H9 (cell line): Measurements from ENCODE around the gene BTN3A1. TPM values are rescaled to one million over a fixed set of nuclear protein-coding genes. Genes with fewer than 3 reads are reported as not detected.

Experiments
- DNase-seq: peaks from one replicate; pipeline ENCODE4 v3.0.0-alpha.2; 2017
- H2AFZ ChIP-seq: one replicate; pipeline ENCODE4 v1.6.1; 2013; ENCODE audit warnings: mild to moderate bottlenecking, low read length, control low read depth, moderate library complexity
- H2AK5ac ChIP-seq: 2 replicates; pipeline ENCODE4 v1.6.1; 2013; ENCODE audit warnings: low read length, control low read depth, mixed read lengths; ENCODE audit not compliant: insufficient read length
- H2BK120ac ChIP-seq: one replicate; pipeline ENCODE4 v1.6.1; 2013; ENCODE audit warnings: low read depth, mild to moderate bottlenecking, low read length, control low read depth, inconsistent platforms; ENCODE audit not compliant: poor library complexity, severe bottlenecking
- H2BK12ac ChIP-seq: 2 replicates; pipeline ENCODE4 v1.6.1; 2013; ENCODE audit warnings: low read length, control low read depth, mixed read lengths, low read depth; ENCODE audit not compliant: insufficient read length
- H2BK15ac ChIP-seq: 2 replicates; pipeline ENCODE4 v1.6.1; 2013; ENCODE audit warnings: low read depth, low read length, control low read depth
- H2BK20ac ChIP-seq: one replicate; pipeline ENCODE4 v1.6.1; 2013; ENCODE audit warnings: low read depth, mild to moderate bottlenecking, low read length, control low read depth, inconsistent platforms; ENCODE audit not compliant: poor library complexity, severe bottlenecking
- H2BK5ac ChIP-seq: 2 replicates; pipeline ENCODE4 v1.6.1; 2013; ENCODE audit warnings: low read length, control low read depth, mixed read lengths; ENCODE audit not compliant: insufficient read length
- H3K14ac ChIP-seq: 2 replicates; pipeline ENCODE4 v1.6.1; 2013; ENCODE audit warnings: low read length, control low read depth; ENCODE audit not compliant: insufficient read depth
- H3K18ac ChIP-seq: 2 replicates; pipeline ENCODE4 v1.6.1; 2013; ENCODE audit warnings: low read depth, mild to moderate bottlenecking, mixed read lengths, low read length, control low read depth; ENCODE audit not compliant: insufficient read length
- H3K23ac ChIP-seq: 2 replicates; pipeline ENCODE4 v1.6.1; 2013; ENCODE audit warnings: low read length, control low read depth, mixed read lengths, low read depth; ENCODE audit not compliant: insufficient read length
- H3K23me2 ChIP-seq: 2 replicates; pipeline ENCODE4 v1.6.1; 2013; ENCODE audit warnings: low read depth, mild to moderate bottlenecking, mixed read lengths, low read length, control low read depth; ENCODE audit not compliant: insufficient read length, poor library complexity, severe bottlenecking
- H3K27ac ChIP-seq: 2 replicates; pipeline ENCODE4 v1.5.1; 2013; ENCODE audit warnings: low read length, control low read depth, mixed read lengths, low read depth; ENCODE audit not compliant: insufficient read length
- H3K27me3 ChIP-seq: 2 replicates; pipeline ENCODE4 v1.6.1; 2013; ENCODE audit warnings: low read length, control low read depth, inconsistent platforms; ENCODE audit not compliant: insufficient read depth
- H3K4ac ChIP-seq: 2 replicates; pipeline ENCODE4 v1.6.1; 2013; ENCODE audit warnings: low read depth, mild to moderate bottlenecking, control low read depth, inconsistent platforms, low read length, moderate library complexity
- H3K4me1 ChIP-seq: 2 replicates; pipeline ENCODE4 v1.6.1; 2013; ENCODE audit warnings: low read length, control low read depth, inconsistent platforms; ENCODE audit not compliant: insufficient read depth
- H3K4me2 ChIP-seq: 2 replicates; pipeline ENCODE4 v1.6.1; 2013; ENCODE audit warnings: low read length, control low read depth, mixed read lengths; ENCODE audit not compliant: insufficient read length, insufficient read depth
- H3K56ac ChIP-seq: 2 replicates; pipeline ENCODE4 v1.6.1; 2013; ENCODE audit warnings: low read depth, mild to moderate bottlenecking, mixed read lengths, low read length, control low read depth; ENCODE audit not compliant: insufficient read length
- H3K79me1 ChIP-seq: 2 replicates; pipeline ENCODE4 v1.6.1; 2013; ENCODE audit warnings: low read depth, mild to moderate bottlenecking, moderate library complexity, low read length, control low read depth, inconsistent platforms; ENCODE audit not compliant: insufficient read depth, poor library complexity, severe bottlenecking
- H3K79me2 ChIP-seq: 2 replicates; pipeline ENCODE4 v1.6.1; 2013; ENCODE audit warnings: low read length, control low read depth, inconsistent platforms; ENCODE audit not compliant: insufficient read depth
- H3K9ac ChIP-seq: 2 replicates; pipeline ENCODE4 v1.6.1; 2013; ENCODE audit warnings: low read length, control low read depth, mixed read lengths; ENCODE audit not compliant: insufficient read length; ENCODE audit errors: extremely low read depth
- H3K9me3 ChIP-seq: one replicate; pipeline ENCODE4 v1.6.1; 2013; ENCODE audit warnings: low read depth, low read length, inconsistent platforms; ENCODE audit not compliant: control insufficient read depth
- H3T11ph ChIP-seq: one replicate; pipeline ENCODE4 v1.6.1; 2013; ENCODE audit warnings: mild to moderate bottlenecking, low read length, control low read depth, inconsistent platforms
- H4K20me1 ChIP-seq: one replicate; pipeline ENCODE4 v1.6.1; 2013; ENCODE audit not compliant: control insufficient read depth, insufficient read length, insufficient read depth
- H4K5ac ChIP-seq: 2 replicates; pipeline ENCODE4 v1.6.1; 2013; ENCODE audit warnings: low read depth, mild to moderate bottlenecking, mixed read lengths, low read length, control low read depth; ENCODE audit not compliant: insufficient read length
- H4K8ac ChIP-seq: replicated peaks from 2 replicates; pipeline ENCODE4 v1.6.1; 2013; ENCODE audit warnings: low read length, control low read depth, mixed read lengths, low read depth; ENCODE audit not compliant: insufficient read length
- H4K91ac ChIP-seq: 2 replicates; pipeline ENCODE4 v1.6.1; 2013; ENCODE audit warnings: low read depth, mild to moderate bottlenecking, moderate library complexity, mixed read lengths, low read length, control low read depth; ENCODE audit not compliant: insufficient read length
- H3K27ac Mint-ChIP-seq, 3 experiments: 2 replicates in 2 of 3; 3 replicates in 1 of 3; pipeline ENCODE4 v1.8.0; 2020 to 2021; ENCODE audit warnings: mixed read lengths in 3 of 3, mild to moderate bottlenecking in 1 of 3, moderate library complexity in 1 of 3
- H3K27me3 Mint-ChIP-seq: 2 replicates; pipeline ENCODE4 v1.8.0; 2021; ENCODE audit warnings: low read depth, mild to moderate bottlenecking, moderate library complexity, mixed read lengths
- H3K36me3 Mint-ChIP-seq, 3 experiments: 2 replicates in 2 of 3; 3 replicates in 1 of 3; pipeline ENCODE4 v1.8.0; 2020 to 2021; ENCODE audit warnings: low read depth in 3 of 3, mixed read lengths in 3 of 3; ENCODE audit not compliant: insufficient read depth in 1 of 3
- H3K4me1 Mint-ChIP-seq, 2 experiments: 2 replicates each; pipeline ENCODE4 v1.8.0; 2020; ENCODE audit warnings: mixed read lengths in 2 of 2
- H3K4me3 Mint-ChIP-seq, 2 experiments: 2 replicates in 1 of 2; 3 replicates in 1 of 2; pipeline ENCODE4 v1.8.0; 2020 to 2021; ENCODE audit warnings: mild to moderate bottlenecking in 2 of 2, mixed read lengths in 2 of 2, moderate library complexity in 1 of 2
- H3K9me3 Mint-ChIP-seq, 2 experiments: 2 replicates in 1 of 2; 3 replicates in 1 of 2; pipeline ENCODE4 v1.8.0; 2020; ENCODE audit warnings: mild to moderate bottlenecking in 2 of 2, mixed read lengths in 2 of 2, moderate library complexity in 1 of 2
- CTCF ChIP-seq: fragments of 200-600 bp; sonication (generic); conservative IDR thresholded peaks from 3 replicates; pipeline ENCODE4 v1.8.0; 2021; ENCODE audit warnings: antibody characterized with exemption, mild to moderate bottlenecking
- WGBS: extraction: QIAGEN DNeasy Blood & Tissue Kit; methylation state at CpG from one replicate; pipeline ENCODE4 v1.1.7; 2013; ENCODE audit warnings: missing lambda C conversion rate, low lambda C conversion rate, mixed read lengths; ENCODE audit not compliant: insufficient read length; ENCODE audit errors: extremely low coverage; 5-methylcytosine and 5-hydroxymethylcytosine counted together
- total RNA-seq: library from RNA; stranded (reverse); gene quantifications from 2 replicates; pipeline ENCODE4 v1.2.1, GENCODE V29; 2021

BTN3A1 gene
- total RNA-seq, 1 experiment from 2014 or later, result 2.5 TPM

- no peak for TF ChIP-seq CTCF
- Histone ChIP-seq H3K4ac (no peak overlapping the region), H2AFZ (no peak overlapping the region), H3T11ph (no peak overlapping the region), H2BK5ac (no peak overlapping the region), H3K79me2 (no peaks in the 10 kb centered on the region), H4K5ac (no peak overlapping the region), H3K27me3 (no peaks in the 10 kb centered on the region; the same call in 1 of the 2 replicates), H2BK12ac (no peak overlapping the region), H3K23ac (no peak overlapping the region), H2AK5ac (no peak overlapping the region), H3K9me3 (no peaks in the 10 kb centered on the region), H2BK20ac (no peak overlapping the region), H3K9ac (no peak overlapping the region), H3K23me2 (peaks cover 3% of the 10 kb centered on the region), H2BK15ac (no peak overlapping the region), H3K27ac (no peak overlapping the region), H3K14ac (no peak overlapping the region), H3K18ac (no peak overlapping the region), H4K20me1 (no peaks in the 10 kb centered on the region), H4K91ac (no peak overlapping the region), H3K56ac (no peak overlapping the region), H2BK120ac (no peak overlapping the region), H3K79me1 (no peaks in the 10 kb centered on the region), H3K4me1 (no peaks in the 10 kb centered on the region), H3K4me2 (peak overlapping the region; percentile 59), H4K8ac (no peak overlapping the region)
- H3K36me3 Mint-ChIP-seq, result no peaks in the 10 kb centered on the region
- H3K4me3 Mint-ChIP-seq, result peak overlapping the region; percentile 81 to 82; a peak in 3 of 5 replicates
- H3K4me1 Mint-ChIP-seq, result peaks cover 18 to 25% of the 10 kb centered on the region in 2 experiments
- no peaks in the 10 kb centered on the region for H3K27me3 Mint-ChIP-seq
- no peaks in the 10 kb centered on the region; a peak in 1 of 5 replicates for H3K9me3 Mint-ChIP-seq
- no peak overlapping the region for H3K27ac Mint-ChIP-seq
- DNase-seq, result no peak
- no CpG with 5 or more reads among the region's 7 CpGs for WGBS
Measured at GRCh38 chr6:26401389-26401986, 587 bp upstream of the BTN3A1 start.
